ENCODE data around the gene DGKB. TPM values are rescaled to one million over a fixed set of nuclear protein-coding genes. Genes with fewer than 3 reads are reported as not detected.

Gene DGKB
- total and polyA plus RNA-seq, 2 donors from 2014 or later = 0.26 to 1.5 TPM

DNA sequence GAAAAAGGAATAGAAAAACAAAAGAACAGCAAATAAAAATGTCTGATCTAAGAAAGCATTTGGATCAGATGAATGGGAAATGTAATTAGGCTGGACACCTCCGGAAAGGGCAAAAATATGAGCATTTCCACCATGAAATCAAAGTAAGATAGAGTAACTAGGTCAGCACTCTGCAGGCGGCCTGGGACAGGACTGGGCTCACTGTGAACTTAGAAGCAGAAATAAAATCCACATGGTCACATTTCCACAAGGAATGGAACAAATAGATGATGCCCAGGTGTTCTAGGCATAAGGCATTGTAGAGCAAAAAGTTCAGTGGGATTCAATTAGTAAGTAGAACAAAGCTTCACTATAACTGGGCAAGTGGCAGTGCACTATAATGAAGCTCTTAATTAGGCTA is 703.2 kb downstream of the DGKB start:
- no peaks in the 10 kb centered on the region for H3K4me1 ChIP-seq (ENCODE audit: control insufficient read depth in 2 of 3, insufficient read depth in 2 of 3, low read depth in 1 of 3, low read length in 3 of 3)
- H3K9me3 ChIP-seq (ENCODE audit: control insufficient read depth in 2 of 3, insufficient read depth in 1 of 3, low read length in 3 of 3) = no peaks in the 10 kb centered on the region
- H3K9ac ChIP-seq (ENCODE audit: low read length in 3 of 3) = no peak overlapping the region
- intact Hi-C loops (cut with DNase I) = no loop called here
- FAIRE-seq (no peak), DNase-seq (no peak)
- TF ChIP-seq, protein P1, sequence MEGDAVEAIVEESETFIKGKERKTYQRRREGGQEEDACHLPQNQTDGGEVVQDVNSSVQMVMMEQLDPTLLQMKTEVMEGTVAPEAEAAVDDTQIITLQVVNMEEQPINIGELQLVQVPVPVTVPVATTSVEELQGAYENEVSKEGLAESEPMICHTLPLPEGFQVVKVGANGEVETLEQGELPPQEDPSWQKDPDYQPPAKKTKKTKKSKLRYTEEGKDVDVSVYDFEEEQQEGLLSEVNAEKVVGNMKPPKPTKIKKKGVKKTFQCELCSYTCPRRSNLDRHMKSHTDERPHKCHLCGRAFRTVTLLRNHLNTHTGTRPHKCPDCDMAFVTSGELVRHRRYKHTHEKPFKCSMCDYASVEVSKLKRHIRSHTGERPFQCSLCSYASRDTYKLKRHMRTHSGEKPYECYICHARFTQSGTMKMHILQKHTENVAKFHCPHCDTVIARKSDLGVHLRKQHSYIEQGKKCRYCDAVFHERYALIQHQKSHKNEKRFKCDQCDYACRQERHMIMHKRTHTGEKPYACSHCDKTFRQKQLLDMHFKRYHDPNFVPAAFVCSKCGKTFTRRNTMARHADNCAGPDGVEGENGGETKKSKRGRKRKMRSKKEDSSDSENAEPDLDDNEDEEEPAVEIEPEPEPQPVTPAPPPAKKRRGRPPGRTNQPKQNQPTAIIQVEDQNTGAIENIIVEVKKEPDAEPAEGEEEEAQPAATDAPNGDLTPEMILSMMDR (IDR thresholded peaks at IDR 0.05; ENCODE audit: borderline replicate concordance, extremely low read depth, insufficient read depth) = no peak
- no peaks in the 10 kb centered on the region for H3K36me3 ChIP-seq (ENCODE audit: control insufficient read depth in 2 of 3, insufficient read depth in 3 of 3, low read length in 3 of 3)
- no peak overlapping the region for H3K27ac ChIP-seq (ENCODE audit: low read depth in 2 of 2, low read length in 2 of 2)
- H3K27me3 ChIP-seq (ENCODE audit: control insufficient read depth, insufficient read depth, low read length) = no peaks in the 10 kb centered on the region
- no peak overlapping the region for H3K4me3 ChIP-seq (ENCODE audit: low read length in 3 of 3)

DNA sequence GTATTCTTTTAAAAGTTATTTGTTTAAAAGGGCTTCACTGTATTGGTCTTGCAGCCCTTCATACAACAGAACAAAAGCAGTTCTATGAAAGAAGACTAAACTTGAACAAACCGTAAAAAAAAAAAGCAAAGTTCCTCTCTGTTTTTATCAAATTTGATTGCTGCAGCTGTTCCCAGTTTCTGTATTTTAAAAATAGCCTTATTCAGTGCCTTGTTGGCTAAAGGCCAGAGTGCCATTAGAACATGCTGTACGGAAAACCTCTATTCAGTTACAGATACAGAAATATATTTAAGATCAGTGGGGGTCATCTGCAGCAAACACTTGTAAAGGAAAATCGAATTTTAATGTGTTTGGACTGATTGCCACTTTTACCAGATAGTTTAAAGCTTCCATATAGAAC is 705.3 kb downstream of the DGKB start:
- no peak overlapping the region for H3K27ac ChIP-seq (ENCODE audit: low read depth in 2 of 2, low read length in 2 of 2)
- no peaks in the 10 kb centered on the region for H3K9me3 ChIP-seq (ENCODE audit: control insufficient read depth in 2 of 3, insufficient read depth in 1 of 3, low read length in 3 of 3)
- TF ChIP-seq, protein P1 (IDR thresholded peaks at IDR 0.05; ENCODE audit: borderline replicate concordance, extremely low read depth, insufficient read depth) = no peak
- H3K4me1 ChIP-seq (ENCODE audit: control insufficient read depth in 2 of 3, insufficient read depth in 2 of 3, low read depth in 1 of 3, low read length in 3 of 3) = no peaks in the 10 kb centered on the region
- H3K4me3 ChIP-seq (ENCODE audit: low read length in 3 of 3) = no peak overlapping the region
- H3K9ac ChIP-seq (ENCODE audit: low read length in 3 of 3) = no peak overlapping the region
- DNase-seq = peak in 2 of 5 donors; percentile 2 to 41
- no peak for FAIRE-seq
- intact Hi-C loops (cut with DNase I) = no loop called here
- H3K36me3 ChIP-seq (ENCODE audit: control insufficient read depth in 2 of 3, insufficient read depth in 3 of 3, low read length in 3 of 3) = no peaks in the 10 kb centered on the region
- no peaks in the 10 kb centered on the region for H3K27me3 ChIP-seq (ENCODE audit: control insufficient read depth, insufficient read depth, low read length)

DNA sequence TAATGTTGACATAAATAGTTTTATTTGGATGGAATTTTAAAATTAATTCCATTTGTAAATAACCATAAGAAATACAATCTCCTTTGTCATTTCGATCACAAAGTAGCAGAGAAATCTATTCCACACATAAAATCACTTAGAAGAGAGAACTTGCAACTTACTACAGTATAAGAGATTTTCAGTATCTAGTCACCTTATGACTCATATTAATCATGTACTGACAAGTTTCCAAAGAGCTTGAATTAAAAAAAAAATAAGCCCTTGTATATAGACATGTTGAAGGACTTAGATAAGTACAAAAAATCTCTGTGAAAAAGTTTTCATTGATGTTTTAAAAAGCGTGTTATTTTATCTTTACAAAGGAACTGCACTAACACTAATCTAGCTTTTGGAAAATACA is 706.0 kb downstream of the DGKB start:
- H3K9me3 ChIP-seq (ENCODE audit: control insufficient read depth in 2 of 3, insufficient read depth in 1 of 3, low read length in 3 of 3) = no peaks in the 10 kb centered on the region
- no peak overlapping the region for H3K4me3 ChIP-seq (ENCODE audit: low read length in 3 of 3)
- FAIRE-seq = no peak

More for the DNA sequence above, 706.0 kb downstream of the DGKB start:
- Histone ChIP-seq H3K9ac (ENCODE audit: low read length in 3 of 3) (no peak overlapping the region), H3K27me3 (ENCODE audit: control insufficient read depth, insufficient read depth, low read length) (no peaks in the 10 kb centered on the region), H3K4me1 (ENCODE audit: control insufficient read depth in 2 of 3, insufficient read depth in 2 of 3, low read depth in 1 of 3, low read length in 3 of 3) (no peaks in the 10 kb centered on the region), H3K27ac (ENCODE audit: low read depth in 2 of 2, low read length in 2 of 2) (no peak overlapping the region), H3K36me3 (ENCODE audit: control insufficient read depth in 2 of 3, insufficient read depth in 3 of 3, low read length in 3 of 3) (no peaks in the 10 kb centered on the region)
- TF ChIP-seq, protein P1 (IDR thresholded peaks at IDR 0.05; ENCODE audit: borderline replicate concordance, extremely low read depth, insufficient read depth) = no peak
- intact Hi-C loops (cut with DNase I) = no loop called here
- DNase-seq = no peak

Measured in kidney (tissue), 14 donors.